ENCODE results near the gene TMEM259. TPM values are rescaled to one million over a fixed set of nuclear protein-coding genes. Genes with fewer than 3 reads are reported as not detected.
A peak's percentile ranks its signal among the peaks of the same experiment; 100 is the strongest.

The TMEM259 gene
- total and polyA plus RNA-seq, 2 of the 8 experiments (the other 6 are each of a cell fraction or from before 2014, with no cell fraction given) = 140 to 243 TPM

GRCh38 chr19:1035998-1036621, 15.2 kb upstream of the TMEM259 start (continued):
- TF ChIP-seq CTCF (IDR thresholded peaks at IDR 0.05; ENCODE audit: control extremely low read depth in 1 of 3, insufficient read depth in 1 of 3, low read depth in 1 of 3, low read length in 3 of 3) (peak; percentile 35 to 46 (median 36)), SRF (IDR thresholded peaks at IDR 0.05; ENCODE audit: low read depth, low read length) (no peak), BACH1 (IDR thresholded peaks at IDR 0.05; ENCODE audit: low read length) (no peak)

Measured in H1 (cell line).